SU-DHL-6 (cell line): ENCODE measurements around the gene CEL.

Experiments
- H2AFZ ChIP-seq: fragments of 200-600 bp; sonication (generic); 2 replicates; pipeline ENCODE4 v1.6.1; 2014; ENCODE audit warnings: low read depth, mild to moderate bottlenecking, moderate library complexity, mixed read lengths, antibody characterized with exemption, low read length; ENCODE audit not compliant: severe bottlenecking
- H3F3A ChIP-seq: fragments of 200-600 bp; shearing (Covaris generic); 2 replicates; pipeline ENCODE4 v1.6.0; 2016; ENCODE audit warnings: antibody characterized with exemption, mild to moderate bottlenecking; ENCODE audit not compliant: insufficient read depth
- H3K27ac ChIP-seq: fragments of 200-600 bp; sonication (generic); 2 replicates; pipeline ENCODE4 v1.5.1; 2016; ENCODE audit warnings: low read depth, mild to moderate bottlenecking, low read length, moderate library complexity, mixed read lengths
- H3K27me3 ChIP-seq: fragments of 200-600 bp; sonication (generic), shearing (Covaris generic); 2 replicates; pipeline ENCODE4 v1.6.0; 2014; ENCODE audit warnings: mild to moderate bottlenecking, low read length
- H3K36me3 ChIP-seq: fragments of 200-600 bp; sonication (generic); 2 replicates; pipeline ENCODE4 v1.6.1; 2014; ENCODE audit warnings: mild to moderate bottlenecking, low read length, mixed read lengths
- H3K4me2 ChIP-seq: fragments of 300-600, 200-600 bp; shearing (Covaris generic), sonication (generic); 2 replicates; pipeline ENCODE4 v1.6.0; 2014; ENCODE audit warnings: low read length, low read depth, mild to moderate bottlenecking; ENCODE audit not compliant: poor library complexity, severe bottlenecking
- H3K4me3 ChIP-seq: fragments of 200-600 bp; sonication (generic); 2 replicates; pipeline ENCODE4 v1.5.1; 2014; ENCODE audit warnings: antibody characterized with exemption, low read length, mild to moderate bottlenecking, mixed read lengths; ENCODE audit not compliant: insufficient read depth, poor library complexity, severe bottlenecking
- H3K79me2 ChIP-seq: fragments of 200-600 bp; sonication (generic); 2 replicates; pipeline ENCODE4 v1.6.1; 2014; ENCODE audit warnings: mild to moderate bottlenecking, low read length, moderate library complexity; ENCODE audit not compliant: insufficient read depth
- H3K9ac ChIP-seq: fragments of 200-600 bp; sonication (generic); 2 replicates; pipeline ENCODE4 v1.7.0; 2014; ENCODE audit warnings: mild to moderate bottlenecking, low read length
- H3K9me2 ChIP-seq: fragments of 200-600 bp; sonication (generic); replicated peaks from 2 replicates; pipeline ENCODE4 v1.6.1; 2014; ENCODE audit warnings: low read length; ENCODE audit not compliant: insufficient read depth
- H3K9me3 ChIP-seq: fragments of 200-600 bp; sonication (generic); 2 replicates; pipeline ENCODE4 v1.6.1; 2014; ENCODE audit warnings: low read length, mixed read lengths; ENCODE audit not compliant: insufficient read depth
- H4K20me1 ChIP-seq: fragments of 200-600 bp; sonication (generic); 2 replicates; pipeline ENCODE4 v1.6.1; 2014; ENCODE audit warnings: low read depth, mild to moderate bottlenecking, antibody characterized with exemption, low read length, moderate library complexity, mixed read lengths
- CTCF ChIP-seq: fragments of 200-600 bp; sonication (generic); IDR thresholded peaks from one replicate; pipeline ENCODE4 v1.5.1; 2017; ENCODE audit warnings: antibody characterized with exemption, mild to moderate bottlenecking, low read length, moderate library complexity; ENCODE audit not compliant: insufficient read depth, poor library complexity, severe bottlenecking
- EZH2phosphoT487 ChIP-seq: fragments of 200-600 bp; sonication (generic), shearing (Covaris generic); conservative IDR thresholded peaks from 2 replicates; pipeline ENCODE4 v1.6.1; 2018; ENCODE audit warnings: mild to moderate bottlenecking, antibody characterized with exemption, low read length, moderate library complexity, mixed read lengths

Gene CEL

GRCh38 chr9:133043449-133044035 is 18.2 kb upstream of the CEL start:
- no peaks in the 10 kb centered on the region; the same call in 1 of the 2 replicates for H4K20me1 ChIP-seq
- H3K36me3 ChIP-seq, result 0 out of 2 replicates have a peak, but pooled peaks cover 3% of the 10 kb centered on the region
- no peak for TF ChIP-seq EZH2phosphoT487
- no peak for TF ChIP-seq CTCF

GRCh38 chr9:133044125-133044524 is 17.7 kb upstream of the CEL start:
- Histone ChIP-seq H3K27ac (no peak overlapping the region), H3K36me3 (0 out of 2 replicates have a peak, but pooled peaks cover 3% of the 10 kb centered on the region), H3K9me3 (no peaks in the 10 kb centered on the region), H3K4me3 (no peak overlapping the region), H3K9ac (no peak overlapping the region), H2AFZ (no peak overlapping the region), H4K20me1 (no peaks in the 10 kb centered on the region; the same call in 1 of the 2 replicates), H3K9me2 (no peaks in the 10 kb centered on the region), H3F3A (no peaks in the 10 kb centered on the region), H3K27me3 (no peaks in the 10 kb centered on the region), H3K4me2 (no peak overlapping the region), H3K79me2 (peaks cover 21% of the 10 kb centered on the region; the same call in 1 of the 2 replicates)
- TF ChIP-seq CTCF, result no peak
- TF ChIP-seq EZH2phosphoT487, result no peak

More at GRCh38 chr9:133043449-133044035, 18.2 kb upstream of the CEL start:
- Histone ChIP-seq H2AFZ (no peak overlapping the region), H3K9me2 (no peaks in the 10 kb centered on the region), H3K4me3 (no peak overlapping the region), H3F3A (no peaks in the 10 kb centered on the region), H3K79me2 (peaks cover 27% of the 10 kb centered on the region; the same call in 1 of the 2 replicates), H3K27ac (no peak overlapping the region), H3K9ac (no peak overlapping the region), H3K27me3 (no peaks in the 10 kb centered on the region), H3K4me2 (no peak overlapping the region), H3K9me3 (no peaks in the 10 kb centered on the region)

GRCh38 chr9:133044661-133045060 is 17.1 kb upstream of the CEL start:
- no peaks in the 10 kb centered on the region; the same call in 1 of the 2 replicates for H4K20me1 ChIP-seq
- no peaks in the 10 kb centered on the region for H3K9me2 ChIP-seq
- TF ChIP-seq EZH2phosphoT487 (no peak), CTCF (no peak)
- H3K9me3 ChIP-seq, result no peaks in the 10 kb centered on the region
- H3K36me3 ChIP-seq, result 0 out of 2 replicates have a peak, but pooled peaks cover 3% of the 10 kb centered on the region
- H3K79me2 ChIP-seq, result peaks cover 16% of the 10 kb centered on the region; the same call in 1 of the 2 replicates
- H2AFZ ChIP-seq, result no peak overlapping the region
- H3K27ac ChIP-seq, result no peak overlapping the region
- H3K4me2 ChIP-seq, result no peak overlapping the region
- no peak overlapping the region for H3K4me3 ChIP-seq
- no peaks in the 10 kb centered on the region for H3K27me3 ChIP-seq
- no peak overlapping the region for H3K9ac ChIP-seq
- no peaks in the 10 kb centered on the region for H3F3A ChIP-seq
